HL-60 (cell line): ENCODE data around the gene ATG10.
A peak's percentile ranks its signal among the peaks of the same experiment; 100 is the strongest.

ENCODE experiments used
- DNase-seq, 2 experiments: peaks; one replicate each; pipeline ENCODE4 v3.0.0-alpha.2; 2010 to 2020; ENCODE audit warnings: low read depth in 1 of 2, low spot score in 1 of 2
- H3K27ac ChIP-seq: fragments of 250-450 bp; sonication (Bioruptor Pico); replicated peaks from 2 replicates; pipeline ENCODE4 v1.5.1; 2020; ENCODE audit warnings: mild to moderate bottlenecking, moderate library complexity
- H3K27me3 ChIP-seq: fragments of 250-450 bp; sonication (Bioruptor Pico); 2 replicates; pipeline ENCODE4 v1.5.1; 2021; ENCODE audit warnings: mild to moderate bottlenecking, moderate library complexity; ENCODE audit not compliant: insufficient read depth, poor library complexity, severe bottlenecking
- H3K4me3 ChIP-seq: replicated peaks from 2 replicates; pipeline ENCODE4 v1.5.1; 2011; ENCODE audit warnings: mild to moderate bottlenecking, control low read depth, low read length; ENCODE audit not compliant: insufficient read depth
- CTCF ChIP-seq: IDR thresholded peaks from one replicate; pipeline ENCODE4 v1.5.1; 2011; ENCODE audit warnings: low read length, control low read depth, inconsistent platforms; ENCODE audit not compliant: insufficient read depth
- GABPA ChIP-seq: IDR thresholded peaks from 2 replicates; pipeline ENCODE4 v1.6.1; 2012; ENCODE audit warnings: low read depth
- POLR2AphosphoS5 ChIP-seq: IDR thresholded peaks from 2 replicates; pipeline ENCODE4 v1.6.1; 2012; ENCODE audit warnings: low read depth
- REST ChIP-seq: IDR thresholded peaks from 2 replicates; pipeline ENCODE4 v1.6.1; 2012; ENCODE audit warnings: low read depth; ENCODE audit not compliant: insufficient replicate concordance
- SPI1 ChIP-seq: IDR thresholded peaks from 2 replicates; pipeline ENCODE4 v1.6.1; 2012; ENCODE audit warnings: low read depth, mild to moderate bottlenecking, borderline replicate concordance

Gene ATG10

DNA sequence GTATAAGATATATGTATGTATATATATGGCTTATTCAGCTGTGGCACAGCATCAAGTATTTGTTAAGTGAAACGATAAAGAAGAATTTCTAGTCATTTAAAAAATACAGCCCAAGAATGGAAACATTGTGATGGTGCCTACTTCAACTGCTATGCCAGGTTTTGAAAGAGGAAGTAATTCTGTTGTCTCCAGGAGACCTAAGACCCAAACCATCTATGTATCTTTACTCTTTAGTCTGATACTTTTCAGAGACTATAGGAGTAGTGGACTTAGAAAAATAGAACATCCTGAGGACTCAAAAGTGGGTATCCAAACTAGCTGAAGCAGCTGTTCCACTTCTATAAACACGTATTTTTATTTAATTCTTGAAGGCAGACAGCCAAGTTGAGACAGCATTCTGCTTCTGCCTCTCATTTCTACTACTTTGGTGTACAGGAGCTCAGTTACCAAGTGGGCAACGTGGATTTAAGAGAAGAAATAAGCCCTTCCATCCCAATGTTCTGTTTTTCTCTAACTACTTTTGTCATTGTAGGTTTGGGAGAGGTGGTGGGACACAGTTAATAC, 195.6 kb downstream of the ATG10 start:
- Histone ChIP-seq H3K27ac (no peak overlapping the region), H3K4me3 (no peak overlapping the region), H3K27me3 (no peaks in the 10 kb centered on the region)
- TF ChIP-seq POLR2AphosphoS5 (no peak), GABPA (no peak)
- no peak for DNase-seq

GRCh38 chr5:82168294-82168693, 196.5 kb downstream of the ATG10 start:
- no peak for TF ChIP-seq CTCF
- TF ChIP-seq POLR2AphosphoS5: no peak
- no peak for TF ChIP-seq REST
- no peak for TF ChIP-seq SPI1
- TF ChIP-seq GABPA: no peak
- no peak overlapping the region for H3K27ac ChIP-seq
- no peak overlapping the region for H3K4me3 ChIP-seq
- no peak for DNase-seq
- no peaks in the 10 kb centered on the region for H3K27me3 ChIP-seq

GRCh38 chr5:82169892-82170291, 198.1 kb downstream of the ATG10 start:
- TF ChIP-seq REST (no peak), CTCF (no peak)
- no peaks in the 10 kb centered on the region for H3K27me3 ChIP-seq
- DNase-seq: no peak
- no peak overlapping the region for H3K27ac ChIP-seq
- H3K4me3 ChIP-seq: no peak overlapping the region

DNA sequence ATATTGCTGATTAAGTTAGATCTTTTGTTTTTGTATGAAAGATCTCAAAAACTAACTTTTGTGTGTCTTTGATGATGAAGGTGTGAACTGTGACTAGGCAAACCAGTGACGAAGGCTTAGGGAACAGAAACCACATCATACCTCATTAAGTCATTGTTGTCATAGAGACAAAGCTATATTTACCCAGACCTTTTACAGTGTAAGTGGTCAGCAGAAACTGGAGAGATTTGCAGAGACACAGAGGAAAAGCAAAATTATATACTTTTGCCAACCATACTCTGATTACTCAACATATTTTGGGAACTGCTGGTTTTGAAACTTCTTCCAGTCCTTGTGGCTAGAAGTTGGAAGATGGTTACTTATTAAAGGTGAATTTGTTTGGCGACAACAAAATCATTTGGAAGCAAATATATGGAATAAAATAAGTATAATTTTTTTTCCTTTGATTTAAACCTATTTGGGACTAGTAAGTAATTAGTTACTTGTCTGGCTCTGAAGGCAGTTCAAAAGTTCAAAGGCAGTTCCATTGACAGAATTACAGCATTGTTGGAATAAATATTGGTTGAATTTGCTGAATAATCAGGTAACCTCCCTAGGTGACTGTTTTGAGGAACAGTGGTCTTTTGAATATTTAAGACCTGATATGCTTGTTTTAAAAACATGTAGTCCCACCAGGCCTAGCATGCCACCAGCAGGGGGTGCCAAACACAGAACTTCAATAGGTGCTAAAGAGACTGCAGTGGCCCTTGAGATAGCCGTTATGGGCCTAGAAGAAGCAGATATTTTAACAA, 202.5 kb downstream of the ATG10 start:
- DNase-seq: peak; percentile 22 to 53
- TF ChIP-seq GABPA (no peak), CTCF (peak; percentile 22)
- Histone ChIP-seq H3K27me3 (no peaks in the 10 kb centered on the region), H3K4me3 (no peak overlapping the region), H3K27ac (no peak overlapping the region)
